Loucy (cell line): ENCODE data around the gene NOX5.

Experiments
- EZH2phosphoT487 ChIP-seq: fragments of 200-600 bp; IDR thresholded peaks from 2 replicates; pipeline ENCODE4 v1.6.1; 2018; ENCODE audit warnings: antibody characterized with exemption, mild to moderate bottlenecking, moderate library complexity, borderline replicate concordance
- TF ChIP-seq, protein P1 (sequence below): fragments of 200-600 bp; sonication (generic); conservative IDR thresholded peaks from 2 replicates; pipeline ENCODE4 v1.5.1; 2014; ENCODE audit warnings: mild to moderate bottlenecking, antibody characterized with exemption, low read length

DNA sequence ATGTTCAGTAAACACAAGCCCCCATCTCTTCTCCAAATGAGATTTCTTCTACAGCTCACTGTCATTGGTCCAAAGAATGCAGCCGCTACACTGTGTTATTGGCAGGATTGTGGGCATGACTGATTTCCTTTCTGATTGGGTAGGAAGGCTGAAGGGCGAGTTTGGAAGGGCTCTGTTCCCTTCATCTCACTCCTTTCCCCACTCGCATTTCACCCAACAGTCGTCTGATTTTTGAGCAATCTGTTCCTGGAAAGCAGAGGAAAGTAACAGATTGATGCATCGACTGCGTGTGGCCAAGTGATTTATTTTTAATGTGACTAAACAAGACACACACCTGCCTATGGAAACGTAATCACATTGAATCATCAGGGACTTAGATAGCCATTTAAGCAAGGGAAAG is 55.5 kb downstream of the NOX5 start:
- TF ChIP-seq, protein P1, sequence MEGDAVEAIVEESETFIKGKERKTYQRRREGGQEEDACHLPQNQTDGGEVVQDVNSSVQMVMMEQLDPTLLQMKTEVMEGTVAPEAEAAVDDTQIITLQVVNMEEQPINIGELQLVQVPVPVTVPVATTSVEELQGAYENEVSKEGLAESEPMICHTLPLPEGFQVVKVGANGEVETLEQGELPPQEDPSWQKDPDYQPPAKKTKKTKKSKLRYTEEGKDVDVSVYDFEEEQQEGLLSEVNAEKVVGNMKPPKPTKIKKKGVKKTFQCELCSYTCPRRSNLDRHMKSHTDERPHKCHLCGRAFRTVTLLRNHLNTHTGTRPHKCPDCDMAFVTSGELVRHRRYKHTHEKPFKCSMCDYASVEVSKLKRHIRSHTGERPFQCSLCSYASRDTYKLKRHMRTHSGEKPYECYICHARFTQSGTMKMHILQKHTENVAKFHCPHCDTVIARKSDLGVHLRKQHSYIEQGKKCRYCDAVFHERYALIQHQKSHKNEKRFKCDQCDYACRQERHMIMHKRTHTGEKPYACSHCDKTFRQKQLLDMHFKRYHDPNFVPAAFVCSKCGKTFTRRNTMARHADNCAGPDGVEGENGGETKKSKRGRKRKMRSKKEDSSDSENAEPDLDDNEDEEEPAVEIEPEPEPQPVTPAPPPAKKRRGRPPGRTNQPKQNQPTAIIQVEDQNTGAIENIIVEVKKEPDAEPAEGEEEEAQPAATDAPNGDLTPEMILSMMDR = no peak
- TF ChIP-seq EZH2phosphoT487 = no peak
